Measurements from ENCODE around the gene ZFP28. TPM values are rescaled to one million over a fixed set of nuclear protein-coding genes. Genes with fewer than 3 reads are reported as not detected.

The ZFP28 gene
- total and polyA plus RNA-seq, 2 of the 4 experiments (the other 2 are of a cell fraction), result 3.0 to 6.5 TPM

DNA sequence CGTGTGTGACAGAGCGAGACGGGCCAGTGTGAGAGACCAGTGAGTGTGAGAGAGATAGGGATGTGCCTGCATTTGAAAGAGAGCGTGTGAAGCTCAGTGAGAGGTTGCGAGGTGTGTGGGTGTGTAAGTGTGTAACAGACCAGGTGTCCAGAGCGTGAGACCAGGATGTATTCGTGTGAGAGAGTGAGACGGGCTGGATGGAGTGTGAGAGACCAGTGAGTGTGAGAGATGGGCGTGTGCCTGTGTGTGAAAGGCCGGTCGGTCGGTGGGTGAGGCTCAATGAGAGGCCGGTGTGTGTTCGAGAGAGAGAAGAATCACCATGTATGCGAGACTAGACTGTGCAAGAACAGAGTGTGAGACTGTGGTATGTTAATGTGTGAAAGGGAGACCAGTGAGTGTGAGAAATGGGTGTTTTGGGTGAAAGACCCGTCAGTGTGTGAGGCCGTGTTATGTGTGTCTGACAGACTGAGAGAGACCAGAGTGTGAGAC is 30.4 kb upstream of the ZFP28 start:
- H3K18ac ChIP-seq (ENCODE audit: low read depth, low read length), result peak overlapping the region; percentile 15
- peak overlapping the region; percentile 66 for H3K4me3 ChIP-seq (ENCODE audit: insufficient read depth, low read depth, low read length)
- H3K27me3 ChIP-seq (ENCODE audit: control insufficient read depth, insufficient read depth, low read length), result no peaks in the 10 kb centered on the region
- peaks cover 7% of the 10 kb centered on the region for H3K9me1 ChIP-seq (ENCODE audit: insufficient read depth, low read length)
- BruUV-seq (replicated peaks), result TSS peak; percentile 37
- H3K56ac ChIP-seq (ENCODE audit: extremely low read depth, insufficient read depth, low read length), result peak overlapping the region; percentile 84
- peak overlapping the region; percentile 90 for H2AK9ac ChIP-seq (replicated peaks; ENCODE audit: low read depth, low read length, poor library complexity)
- no peaks in the 10 kb centered on the region for H4K20me1 ChIP-seq (ENCODE audit: insufficient read depth, low read length)
- peak overlapping the region; percentile 57 for H4K91ac ChIP-seq (ENCODE audit: insufficient read depth, low read depth, low read length)
- intact Hi-C loops (cut with micrococcal nuclease) (loop anchor here (2.0 kb wide), 1 partner anchor 30 kb away; the partner anchor contains the start of gene ZFP28), dilution Hi-C loops (cut with HindIII; ENCODE audit: low sequenced_read_pairs, unreplicated experiment) (no loop called here), in situ Hi-C loops (cut with MboI; ENCODE audit: low sequenced_read_pairs) (no loop called here)
- peaks cover 8 to 10% of the 10 kb centered on the region in 2 experiments for H3K79me1 ChIP-seq (ENCODE audit: low read depth in 1 of 2, low read length in 2 of 2)
- peak overlapping the region; percentile 92 for H3K27ac ChIP-seq (ENCODE audit: insufficient read depth, low read length)
- peak overlapping the region; percentile 39 for H3K23ac ChIP-seq (ENCODE audit: low read depth, low read length)
- H3K4me1 ChIP-seq (ENCODE audit: control insufficient read depth, insufficient read depth, low read length), result peaks cover 3% of the 10 kb centered on the region
- peak overlapping the region; percentile 79 for H3K4ac ChIP-seq (ENCODE audit: low read depth, low read length)
- peak overlapping the region; percentile 92 for H3K4me2 ChIP-seq (ENCODE audit: low read depth, low read length)
- WGBS, 2 experiments (ENCODE audit: extremely low coverage in 2 of 2, insufficient read length in 1 of 2), result 5% methylated on average over 17 of the region's 17 CpGs; no CpG with 5 or more reads in 1 of the 2 experiments
- H4K8ac ChIP-seq (ENCODE audit: low read depth in 2 of 2, low read length in 2 of 2), result peak overlapping the region; percentile 95 to 97
- H2AFZ ChIP-seq (replicated peaks; ENCODE audit: low read length, poor library complexity), result peak overlapping the region; percentile 98
- H3K9me3 ChIP-seq (ENCODE audit: control insufficient read depth, insufficient read depth, low read length), result peaks cover 2% of the 10 kb centered on the region; the same call in 1 of the 2 replicates
- H2AK5ac ChIP-seq (ENCODE audit: low read depth, low read length), result peak overlapping the region; percentile 91
- POLR2A ChIA-PET (ENCODE audit: unreplicated experiment), result no interaction called here
- H3K9ac ChIP-seq (ENCODE audit: low read depth, low read length), result peak overlapping the region; percentile 86
- H2BK15ac ChIP-seq (ENCODE audit: low read depth, low read length), result 0 out of 3 replicates have a peak overlapping the region, but pooled peaks have one; percentile 33
- H3K14ac ChIP-seq (replicated peaks; ENCODE audit: low read depth, low read length), result peak overlapping the region; percentile 92
- no peak overlapping the region; the same call in 1 of the 2 replicates for H2BK20ac ChIP-seq (ENCODE audit: low read depth, low read length)
- H3K36me3 ChIP-seq (ENCODE audit: control insufficient read depth, insufficient read depth, low read length), result no peaks in the 10 kb centered on the region
- CTCF ChIA-PET, result no interaction called here
- DNase-seq, result no peak
- H2BK5ac ChIP-seq (ENCODE audit: low read depth, low read length, poor library complexity, severe bottlenecking), result peak overlapping the region; percentile 55
- TF ChIP-seq FOS (IDR thresholded peaks at IDR 0.05; ENCODE audit: low read depth, low read length) (no peak), MAFK (IDR thresholded peaks at IDR 0.05; ENCODE audit: low read depth, low read length) (no peak), MAZ (IDR thresholded peaks at IDR 0.05; ENCODE audit: borderline replicate concordance, low read depth, low read length) (no peak), RFX5 (IDR thresholded peaks at IDR 0.05; ENCODE audit: low read depth, low read length) (no peak), SMC3 (IDR thresholded peaks at IDR 0.05; ENCODE audit: low read depth, low read length) (no peak)
- H2BK120ac ChIP-seq (ENCODE audit: low read depth, low read length), result no peak overlapping the region
- H4K5ac ChIP-seq (ENCODE audit: low read depth, low read length), result peak overlapping the region; percentile 60
- ATAC-seq (ENCODE audit: low read depth), result no peak
